ENCODE results near the gene LCN15.
"Not testable (repeated sequence)": the region's sequence is repeated elsewhere in the genome, so short reads cannot be mapped to it uniquely, and the experiment has no call there.

The LCN15 gene

GRCh38 chr9:136764301-136764891 is at the start of gene LCN15:
LCN15 (minus strand) TSS chr9:136764518; CDS start chr9:136764488, 30 bp downstream.
- no peak for DNase-seq (ENCODE audit: low read depth)

DNA sequence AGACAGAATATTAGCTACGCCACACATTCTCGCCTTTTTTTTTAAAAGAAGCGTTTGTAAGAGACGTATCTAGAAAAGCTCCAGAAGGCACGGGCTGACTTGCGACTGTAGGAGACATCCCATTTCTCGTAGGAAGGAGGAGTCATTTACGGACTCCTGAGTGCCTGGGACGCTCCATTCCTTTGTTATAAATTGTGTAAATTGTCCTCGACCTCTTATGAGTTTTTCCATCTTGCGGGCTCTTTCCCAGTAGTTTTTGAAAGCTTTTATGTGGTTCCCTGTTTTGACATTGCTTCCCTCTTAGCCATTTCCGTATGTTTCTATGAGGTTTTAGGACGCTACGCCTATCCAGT is 44.5 kb upstream of the LCN15 start:
- DNase-seq (ENCODE audit: low read depth), result no peak

GRCh38 chr9:136808075-136808805 is 43.9 kb upstream of the LCN15 start:
- DNase-seq (ENCODE audit: low read depth), result peak; percentile 34

DNA sequence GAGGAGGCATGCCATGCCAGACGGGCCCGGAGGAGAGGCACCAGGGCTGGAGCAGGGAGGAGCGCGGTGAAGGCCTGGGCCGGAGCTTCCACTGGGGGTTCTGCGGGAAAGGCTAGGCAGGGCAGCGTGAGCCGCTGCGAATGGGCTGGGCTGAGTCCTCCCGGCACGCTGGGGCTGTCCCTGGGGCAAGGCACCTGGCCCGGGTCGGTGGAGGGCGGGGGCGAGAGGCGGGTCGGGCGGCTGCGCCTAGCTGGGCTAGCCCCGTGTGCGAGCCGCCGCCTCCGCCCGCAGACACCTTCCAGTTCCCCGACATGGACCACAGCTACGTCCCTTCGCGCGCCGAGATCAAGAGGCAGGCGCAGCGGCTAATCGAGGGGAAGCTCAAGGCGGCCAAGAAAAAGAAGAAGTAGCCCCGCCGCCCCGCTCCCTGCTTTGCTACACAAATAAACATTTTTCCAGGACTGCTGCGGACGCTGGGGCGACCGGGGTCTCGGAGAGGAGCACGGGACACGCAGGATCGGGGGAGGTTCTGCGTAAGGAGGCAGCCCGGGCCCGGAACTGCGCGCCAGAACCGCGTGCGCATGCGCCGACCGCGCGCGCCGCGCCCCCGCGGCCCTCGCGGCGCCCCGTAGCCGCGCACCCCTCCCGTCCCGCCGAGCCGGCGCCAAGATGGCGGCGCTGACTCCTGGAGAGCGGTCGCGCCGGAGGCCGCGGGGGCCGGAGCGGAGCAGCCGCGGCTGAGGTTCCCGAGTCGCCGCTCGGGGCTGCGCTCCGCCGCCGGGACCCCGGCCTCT is 43.2 kb upstream of the LCN15 start, which contains the start of gene RABL6:
RABL6 (plus strand) TSS at position 668 of the 794 bp plus-strand sequence. CDS start 249 bp downstream, outside the sequence.
- DNase-seq (ENCODE audit: low read depth), result peak; percentile 81

GRCh38 chr9:136806631-136807201 is 42.4 kb upstream of the LCN15 start:
- DNase-seq (ENCODE audit: low read depth), result no peak

- DNase-seq (ENCODE audit: low read depth), result no peak
Observed at GRCh38 chr9:136806067-136806466, 41.7 kb upstream of the LCN15 start.

DNA sequence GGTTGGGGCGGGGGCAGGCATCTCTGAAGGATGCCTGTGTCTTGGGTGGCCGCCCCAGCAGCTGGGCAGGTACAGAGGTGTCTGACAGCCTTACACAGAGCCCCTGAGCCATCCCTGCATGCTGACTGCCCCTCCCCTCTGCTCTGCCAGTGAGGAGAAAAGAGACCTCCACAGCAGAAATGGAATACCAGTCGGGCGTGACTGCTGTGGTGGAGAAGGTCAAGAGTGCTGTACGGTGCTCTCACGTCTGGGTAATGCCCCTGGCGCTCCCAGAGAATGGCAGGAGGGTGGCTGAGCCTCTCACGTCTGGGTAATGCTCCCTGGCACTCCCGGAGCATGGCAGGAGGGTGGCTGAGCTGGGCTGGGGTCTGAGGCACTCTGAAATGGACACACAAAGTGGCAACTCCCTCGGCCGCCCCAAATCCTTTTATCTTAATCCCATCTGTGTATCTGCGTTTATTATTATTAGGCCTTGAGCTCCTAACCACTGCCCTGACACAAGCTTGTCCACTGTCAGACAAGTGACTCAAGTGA is 41.0 kb upstream of the LCN15 start:
- DNase-seq (ENCODE audit: low read depth), result no peak

DNA sequence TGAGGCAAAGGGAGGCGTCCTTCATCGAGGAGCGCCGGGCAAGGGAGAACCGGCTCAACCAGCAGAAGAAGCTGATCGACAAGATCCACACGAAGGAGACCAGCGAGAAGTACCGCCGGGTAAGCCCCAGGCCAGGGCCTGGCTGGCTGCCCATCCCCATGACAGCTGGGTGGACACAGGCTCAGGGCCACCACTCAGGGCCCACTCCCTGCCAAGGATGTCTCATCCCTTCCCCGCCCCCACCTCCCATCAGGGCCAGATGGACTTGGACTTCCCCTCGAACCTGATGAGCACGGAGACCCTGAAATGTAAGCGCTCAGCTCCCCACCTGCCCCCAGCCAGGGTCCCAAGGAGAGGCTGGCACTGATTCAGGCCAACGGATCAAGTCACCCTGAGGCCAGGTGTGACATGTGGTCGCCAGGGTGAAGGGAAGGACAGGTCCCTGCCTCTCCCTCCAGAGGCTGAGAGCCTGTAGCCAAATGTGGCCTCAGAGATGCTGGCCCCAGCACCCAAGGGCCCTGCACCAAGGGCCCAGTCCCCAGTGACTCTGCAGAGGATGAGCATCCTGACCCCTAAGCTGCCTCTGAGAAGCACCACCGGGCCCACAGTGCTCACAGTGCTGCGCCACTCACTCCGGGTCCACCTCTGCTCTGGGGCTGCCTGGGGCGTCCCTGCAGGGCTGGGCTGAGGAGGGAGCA is 40.3 kb upstream of the LCN15 start:
- DNase-seq (ENCODE audit: low read depth), result no peak

GRCh38 chr9:136803551-136804508 is 39.5 kb upstream of the LCN15 start:
- DNase-seq (ENCODE audit: low read depth), result no peak

GRCh38 chr9:136803009-136803550 is 38.8 kb upstream of the LCN15 start:
- not testable (repeated sequence) for DNase-seq (ENCODE audit: low read depth)

GRCh38 chr9:136802321-136802720 is 38.0 kb upstream of the LCN15 start:
- no peak for DNase-seq (ENCODE audit: low read depth)

DNA sequence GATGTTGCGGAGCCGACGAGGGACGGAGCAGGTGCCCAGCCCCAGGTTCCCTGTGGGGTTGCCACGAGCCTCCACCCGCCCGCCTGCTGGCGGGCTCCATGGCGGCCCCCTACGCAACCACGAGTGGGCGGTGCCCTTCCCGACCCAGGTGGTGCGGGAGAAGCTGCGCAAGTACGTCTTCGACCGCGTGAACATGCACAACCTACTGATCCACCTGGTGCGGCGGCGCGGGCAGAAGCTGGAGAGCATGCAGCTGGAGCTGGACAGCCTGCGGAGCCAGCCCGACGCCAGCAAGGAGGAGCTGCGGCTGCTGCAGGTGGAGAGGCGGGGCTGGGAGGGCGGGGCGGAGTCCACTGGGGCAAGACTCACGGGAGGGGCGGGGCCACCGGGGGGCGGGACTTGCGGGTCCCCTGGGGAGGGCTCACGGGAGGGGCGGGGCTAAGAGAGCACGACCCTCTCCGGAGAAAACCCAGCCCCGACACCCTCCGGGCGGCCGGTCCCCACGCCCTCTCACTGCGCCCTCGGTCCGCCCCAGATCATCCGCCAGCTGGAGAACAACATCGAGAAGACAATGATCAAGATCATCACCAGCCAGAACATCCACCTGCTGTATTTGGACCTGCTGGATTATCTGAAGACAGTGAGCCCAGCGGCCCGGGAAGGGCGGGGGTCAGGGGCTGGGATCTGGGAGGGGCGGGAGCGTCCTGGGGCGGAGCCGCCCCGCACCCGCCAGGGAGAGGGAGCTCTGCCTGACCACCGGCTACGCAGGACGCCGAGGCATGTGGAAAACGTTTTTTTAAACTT is 35.7 kb upstream of the LCN15 start:
- peak; percentile 84 for DNase-seq (ENCODE audit: low read depth)

- DNase-seq (ENCODE audit: low read depth), result no peak
Observed at GRCh38 chr9:136799079-136799853, 34.9 kb upstream of the LCN15 start.

GRCh38 chr9:136798708-136799078 is 34.4 kb upstream of the LCN15 start:
- DNase-seq (ENCODE audit: low read depth), result no peak

DNA sequence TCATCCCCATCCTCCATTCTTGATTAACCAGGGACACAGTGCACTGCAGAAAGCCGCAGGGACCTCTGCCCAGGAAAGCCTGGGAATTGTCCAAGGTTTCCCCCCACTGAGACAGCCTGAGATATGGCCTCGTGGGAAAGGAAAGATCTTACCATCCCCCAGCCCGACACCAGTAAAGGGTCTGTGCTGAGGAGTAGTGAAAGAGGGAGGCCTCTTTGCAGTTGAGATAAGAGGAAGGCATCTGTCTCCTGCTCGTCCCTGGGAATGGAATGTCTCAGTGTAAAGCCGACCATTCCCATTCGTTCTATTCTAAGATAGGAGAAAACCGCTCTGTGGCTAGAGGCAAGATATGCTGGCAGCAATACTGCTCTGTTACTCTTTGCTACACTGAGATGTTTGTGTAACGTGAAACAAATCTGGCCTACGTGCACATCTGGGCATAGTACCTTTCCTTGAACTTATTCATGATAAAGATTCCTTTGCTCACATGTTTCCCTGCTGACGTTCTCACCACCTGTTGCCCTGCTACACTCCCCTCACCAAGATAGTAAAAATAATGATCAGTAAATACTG is 32.5 kb upstream of the LCN15 start:
- not testable (repeated sequence) for DNase-seq (ENCODE audit: low read depth)

DNA sequence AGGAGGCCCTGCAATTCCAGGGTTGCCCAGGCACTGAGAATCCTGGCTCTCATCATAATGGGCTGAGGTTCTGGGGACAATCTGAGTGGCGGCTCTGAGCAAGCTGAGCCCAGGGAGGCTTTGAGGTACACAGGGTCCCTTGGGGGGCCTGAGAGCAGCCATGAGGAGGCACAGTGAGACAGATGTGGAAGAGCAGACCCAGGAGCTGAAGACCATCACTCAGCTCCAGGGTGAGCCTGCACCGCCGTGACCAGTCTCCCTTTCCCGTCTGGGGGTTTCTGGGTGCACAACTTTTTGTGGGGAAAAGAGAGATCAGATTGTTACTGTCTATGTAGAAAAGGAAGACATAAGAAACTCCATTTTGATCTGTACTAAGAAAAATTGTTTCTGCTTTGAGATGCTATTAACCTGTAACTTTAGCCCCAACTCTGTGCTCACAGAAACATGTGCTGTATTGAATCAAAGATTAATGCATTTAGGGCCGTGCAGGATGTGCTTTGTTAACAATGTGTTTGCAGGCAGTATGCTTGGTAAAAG is 32.0 kb upstream of the LCN15 start, which contains the start of gene CCDC183:
CCDC183 (plus strand) TSS at position 101 of the 537 bp plus-strand sequence; CDS start at position 161, 60 bp downstream.
- no peak for DNase-seq (ENCODE audit: low read depth)

DNA sequence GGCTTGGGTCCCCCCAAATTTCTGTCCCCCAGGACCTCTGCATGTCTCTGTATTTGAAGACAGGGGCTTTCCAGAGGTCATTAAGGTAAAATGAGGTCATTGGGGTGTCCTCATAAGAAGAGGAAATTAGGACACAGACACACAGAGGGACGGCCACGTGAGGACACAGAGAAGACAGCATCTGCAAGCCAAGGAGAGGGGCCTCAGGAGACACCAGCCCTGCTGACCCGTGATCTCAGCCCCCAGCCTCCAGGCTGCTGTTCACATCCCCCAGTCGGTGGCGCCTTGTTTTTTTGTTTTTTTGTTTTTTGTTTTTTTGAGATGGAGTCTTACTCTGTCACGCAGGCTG is 30.7 kb upstream of the LCN15 start:
- DNase-seq (ENCODE audit: low read depth), result no peak
